AG04450 (cell line): ENCODE measurements around the gene CCDC88C. TPM values are rescaled to one million over a fixed set of nuclear protein-coding genes. Genes with fewer than 3 reads are reported as not detected.
"Not testable (repeated sequence)": the region's sequence is repeated elsewhere in the genome, so short reads cannot be mapped to it uniquely, and the experiment has no call there.

ENCODE experiments used
- CTCF ChIA-PET: fragments of 300-600, 350-600 bp; formaldehyde crosslinking; extraction: SDS; loops from one replicate; lab custom pipeline; 2022; ENCODE audit warnings: antibody characterized with exemption, inconsistent platforms; lab: Charles Lee
- POLR2A ChIA-PET: fragments of 350-600 bp; formaldehyde crosslinking; extraction: SDS; loops from one replicate; lab custom pipeline; 2021; ENCODE audit warnings: antibody characterized with exemption, inconsistent platforms; lab: Yijun Ruan, JAX
- DNase-seq: peaks from one replicate; pipeline ENCODE4 v3.0.0-alpha.2; 2011; ENCODE audit warnings: low read depth, low spot score
- H3K27ac ChIP-seq: one replicate; pipeline ENCODE4 v1.5.1; 2012; ENCODE audit warnings: low read depth, low read length, control low read depth
- H3K27me3 ChIP-seq: one replicate; pipeline ENCODE4 v1.6.0; 2012; ENCODE audit warnings: low read length; ENCODE audit not compliant: control insufficient read depth, insufficient read depth
- H3K4me3 ChIP-seq: 2 replicates; pipeline ENCODE4 v1.5.1; 2011; ENCODE audit warnings: mild to moderate bottlenecking, low read depth, low read length, control low read depth
- H3K9me3 ChIP-seq: 2 replicates; pipeline ENCODE4 v1.5.1; 2012; ENCODE audit warnings: low read length; ENCODE audit not compliant: control insufficient read depth, insufficient read depth
- CTCF ChIP-seq: IDR thresholded peaks from 2 replicates; pipeline ENCODE4 v1.5.1; 2011; ENCODE audit warnings: low read depth, low read length, control low read depth, inconsistent platforms
- polyA plus RNA-seq: library from polyadenylated mRNA; depleted of rRNA; stranded (reverse); fragments of >200 nt; gene quantifications from 2 replicates; pipeline ENCODE4 v1.2.3, GENCODE V29; 2011

CCDC88C gene
- polyA plus RNA-seq, 1 experiment, result 0.01 TPM

GRCh38 chr14:91412939-91413338, 4.7 kb downstream of the CCDC88C start:
- Histone ChIP-seq H3K27ac (no peak overlapping the region), H3K4me3 (no peak overlapping the region), H3K27me3 (peaks cover 21% of the 10 kb centered on the region), H3K9me3 (no peaks in the 10 kb centered on the region; the same call in 1 of the 2 replicates)
- no peak for DNase-seq
- TF ChIP-seq CTCF, result no peak
- ChIA-PET CTCF (interaction anchor here (1.5 kb wide), 1 partner anchor 90 kb away, joined by 3 read pairs; no protein-coding TSS in a partner anchor), POLR2A (no interaction called here)

GRCh38 chr14:91410771-91411536, 6.7 kb downstream of the CCDC88C start:
- ChIA-PET POLR2A (no interaction called here), CTCF (interaction anchor here (0.7 to 1.3 kb wide), 2 partner anchors 17 to 87 kb away, joined by 4 to 5 read pairs; no protein-coding TSS in a partner anchor)

GRCh38 chr14:91409928-91410718, 7.5 kb downstream of the CCDC88C start:
- ChIA-PET CTCF (interaction anchor here (1.3 kb wide), 1 partner anchor 87 kb away, joined by 5 read pairs; no protein-coding TSS in a partner anchor), POLR2A (no interaction called here)
- peaks cover 6% of the 10 kb centered on the region for H3K27me3 ChIP-seq
- DNase-seq, result no peak
- H3K9me3 ChIP-seq, result no peaks in the 10 kb centered on the region
- TF ChIP-seq CTCF, result no peak
- H3K27ac ChIP-seq, result no peak overlapping the region
- H3K4me3 ChIP-seq, result no peak overlapping the region

More at GRCh38 chr14:91410771-91411536, 6.7 kb downstream of the CCDC88C start:
- Histone ChIP-seq H3K4me3 (no peak overlapping the region), H3K27me3 (peaks cover 9% of the 10 kb centered on the region), H3K9me3 (no peaks in the 10 kb centered on the region), H3K27ac (no peak overlapping the region)
- no peak for DNase-seq
- no peak for TF ChIP-seq CTCF

GRCh38 chr14:91409240-91409639, 8.4 kb downstream of the CCDC88C start:
- CTCF ChIA-PET, result not testable (repeated sequence)

GRCh38 chr14:91406982-91407381, 10.6 kb downstream of the CCDC88C start:
- ChIA-PET POLR2A (no interaction called here), CTCF (no interaction called here)
- Histone ChIP-seq H3K4me3 (no peak overlapping the region), H3K27ac (no peak overlapping the region), H3K27me3 (peaks cover 8% of the 10 kb centered on the region), H3K9me3 (no peaks in the 10 kb centered on the region)
- no peak for DNase-seq
- no peak for TF ChIP-seq CTCF

More at GRCh38 chr14:91409240-91409639, 8.4 kb downstream of the CCDC88C start:
- H3K27ac ChIP-seq, H3K4me3 ChIP-seq, H3K27me3 ChIP-seq, H3K9me3 ChIP-seq, DNase-seq, POLR2A ChIA-PET: not testable (repeated sequence)
